HepG2 (cell line): ENCODE results near the gene BBIP1. TPM values are rescaled to one million over a fixed set of nuclear protein-coding genes. Genes with fewer than 3 reads are reported as not detected.

Experiments
- ATAC-seq: fragments of 200-7000 bp; cut with Tn5 transposase; 3 replicates; pipeline ENCODE4 v1.9.1; 2020; ENCODE audit warnings: mild to moderate bottlenecking, moderate library complexity
- BruUV-seq: library from RNA; stranded (reverse); fragments of 400-500 nt; replicated peaks from 2 replicates; lab custom pipeline; 2021; lab: Mats Ljungman, UMichigan
- CTCF ChIA-PET: fragments of 300-600 bp; formaldehyde crosslinking; extraction: SDS; loops from one replicate; lab custom pipeline; 2021; ENCODE audit warnings: low total read pairs, inconsistent platforms, low intra/inter-chr PET ratio; lab: Yijun Ruan, JAX
- POLR2A ChIA-PET: fragments of 350-600 bp; sonication (Branson Sonifier 250); formaldehyde crosslinking; loops from one replicate; lab custom pipeline; 2020; ENCODE audit warnings: antibody characterized with exemption, inconsistent platforms; lab: Yijun Ruan, JAX
- DNase-seq: peaks from one replicate; pipeline ENCODE4 v3.0.0-alpha.2; 2015; ENCODE audit warnings: low spot score
- FAIRE-seq: peaks from 3 replicates; lab custom pipeline; 2011; peaks lifted over from hg19 to GRCh38; lab: Jason Lieb, UNC
- H2AFZ ChIP-seq: one replicate; pipeline ENCODE4 v1.6.1; 2011; ENCODE audit warnings: low read length, inconsistent platforms
- H3K27ac ChIP-seq: fragments of 300-600 bp; 3 replicates; pipeline ENCODE4 v1.8.0; 2011; ENCODE audit warnings: mixed run types, mild to moderate bottlenecking, mixed read lengths, low read length, inconsistent platforms; ENCODE audit not compliant: insufficient read depth; ENCODE audit errors: extremely low read length
- H3K27me3 ChIP-seq, 2 experiments: fragments of 200-600 bp in 1 of 2; 2 replicates in 1 of 2; 3 replicates in 1 of 2; pipeline versions ENCODE4 v1.6.0 to v1.8.0; 2011; ENCODE audit warnings: low read length in 2 of 2, mild to moderate bottlenecking in 2 of 2, moderate library complexity in 2 of 2, inconsistent platforms in 1 of 2; ENCODE audit not compliant: insufficient read depth in 2 of 2, control insufficient read depth in 1 of 2
- H3K36me3 ChIP-seq, 2 experiments: fragments of 200-600 bp in 1 of 2; replicated peaks in 1 of 2; 2 replicates in 1 of 2; 3 replicates in 1 of 2; pipeline versions ENCODE4 v1.5.1 to v1.8.0; 2011; ENCODE audit warnings: low read length in 2 of 2, inconsistent platforms in 1 of 2; ENCODE audit not compliant: insufficient read depth in 2 of 2, control insufficient read depth in 1 of 2
- H3K4me1 ChIP-seq: 2 replicates; pipeline ENCODE4 v1.5.1; 2012; ENCODE audit warnings: low read length, inconsistent platforms; ENCODE audit not compliant: insufficient read depth
- H3K4me2 ChIP-seq: 2 replicates; pipeline ENCODE4 v1.6.0; 2011; ENCODE audit warnings: low read depth, low read length, inconsistent platforms
- H3K4me3 ChIP-seq, 3 experiments: fragments of 200-600 bp in 1 of 3; sonication (generic), shearing (Covaris generic) in 1 of 3; replicated peaks in 1 of 3; 2 replicates each; pipeline ENCODE4 v1.5.1; 2011 to 2016; ENCODE audit warnings: low read length in 3 of 3, inconsistent platforms in 2 of 3, low read depth in 2 of 3, mild to moderate bottlenecking in 2 of 3, control low read depth in 1 of 3, mixed read lengths in 1 of 3; ENCODE audit not compliant: insufficient read depth in 1 of 3
- H3K79me2 ChIP-seq: one replicate; pipeline ENCODE4 v1.6.1; 2011; ENCODE audit warnings: low read length, inconsistent platforms; ENCODE audit not compliant: insufficient read depth
- H3K9ac ChIP-seq: 2 replicates; pipeline ENCODE4 v1.6.0; 2011; ENCODE audit warnings: mild to moderate bottlenecking, low read depth, low read length, inconsistent platforms; ENCODE audit not compliant: insufficient read depth
- H3K9me3 ChIP-seq: 2 replicates; pipeline ENCODE4 v1.5.1; 2012; ENCODE audit warnings: mild to moderate bottlenecking, low read length
- H4K20me1 ChIP-seq: 2 replicates; pipeline ENCODE4 v1.6.0; 2011; ENCODE audit warnings: inconsistent platforms, mild to moderate bottlenecking, low read length, moderate library complexity; ENCODE audit not compliant: insufficient read depth
- ATF1 ChIP-seq: IDR thresholded peaks from 2 replicates; pipeline ENCODE4 v1.6.1; 2016; ENCODE audit warnings: mild to moderate bottlenecking, control low read depth
- CCDC6 ChIP-seq: sonication (generic); formaldehyde crosslinking; IDR thresholded peaks from 2 replicates; pipeline ENCODE4 v1.8.1; 2022; ENCODE audit warnings: mild to moderate bottlenecking, missing genetic modification reagents, moderate library complexity
- CREB1 ChIP-seq, 2 experiments: fragments of 450-650 bp in 1 of 2; IDR thresholded peaks; 2 replicates each; pipeline ENCODE4 v1.6.1; 2016 to 2017; ENCODE audit warnings: control low read depth in 1 of 2, mild to moderate bottlenecking in 1 of 2, missing compliant biosample characterization in 1 of 2, missing genetic modification characterization in 1 of 2
- HNRNPL ChIP-seq: fragments of 200-400 bp; formaldehyde crosslinking; IDR thresholded peaks from 2 replicates; pipeline ENCODE4 v1.6.1; 2017; ENCODE audit warnings: mild to moderate bottlenecking, low read depth, low read length
- NCOR1 ChIP-seq: fragments of 200-600 bp; sonication (generic); IDR thresholded peaks from 2 replicates; pipeline ENCODE4 v1.7.0; 2017; ENCODE audit warnings: antibody characterized with exemption, low read length, borderline replicate concordance
- RBFOX2 ChIP-seq: fragments of 200-400 bp; formaldehyde crosslinking; IDR thresholded peaks from 2 replicates; pipeline ENCODE4 v1.6.1; 2017; ENCODE audit warnings: low read depth, mild to moderate bottlenecking, low read length
- SMC3 ChIP-seq: IDR thresholded peaks from 2 replicates; pipeline ENCODE4 v1.6.1; 2011; ENCODE audit warnings: low read length, improper control_type of control experiment
- SP140L ChIP-seq: sonication (generic); formaldehyde crosslinking; IDR thresholded peaks from 2 replicates; pipeline ENCODE4 v1.4.0; 2020; ENCODE audit warnings: missing genetic modification reagents, borderline replicate concordance
- ZNF326 ChIP-seq: sonication (generic); formaldehyde crosslinking; IDR thresholded peaks from 2 replicates; pipeline ENCODE4 v1.4.0; 2020; ENCODE audit warnings: missing genetic modification reagents, borderline replicate concordance
- ZNF44 ChIP-seq: sonication (generic); formaldehyde crosslinking; IDR thresholded peaks from 2 replicates; pipeline ENCODE4 v1.5.1; 2020; ENCODE audit warnings: mild to moderate bottlenecking, missing genetic modification reagents
- ZNF503 ChIP-seq: sonication (generic); formaldehyde crosslinking; IDR thresholded peaks from 2 replicates; pipeline ENCODE4 v1.4.0; 2020; ENCODE audit warnings: missing genetic modification reagents
- ZNF784 ChIP-seq: sonication (generic); formaldehyde crosslinking; IDR thresholded peaks from 2 replicates; pipeline ENCODE4 v1.5.1; 2020; ENCODE audit warnings: missing genetic modification reagents, mild to moderate bottlenecking, borderline replicate concordance
- whole genome bisulfite sequencing: methylation state at CpG from one replicate; pipeline ENCODE4 v1.1.6; 2017; ENCODE audit warnings: low lambda C conversion rate; 5-methylcytosine and 5-hydroxymethylcytosine counted together
- in situ Hi-C: cut with HindIII; loops from 2 replicates; pipeline ENCODE4 v1.10.0; 2017; ENCODE audit warnings: low pct_unique_long_range_greater_than_20kb; ENCODE audit not compliant: extremely low pct_ligation_motif_present
- intact Hi-C: fragments of 100-400 bp; cut with micrococcal nuclease; formaldehyde crosslinking; loops from one replicate; pipeline ENCODE4 v1.10.0; 2022; ENCODE audit not compliant: unreplicated experiment
- polyA plus RNA-seq, 8 experiments: library from polyadenylated mRNA; depleted of rRNA in 3 of 8; stranded (reverse) in 7 of 8; unstranded in 1 of 8; fragments of >200 nt; fragmentation: Illumina TruSeq in 4 of 8; extraction: Trizol in 4 of 8; gene quantifications; 2 replicates each; pipeline versions ENCODE4 v1.2.1 to v1.2.3, GENCODE V29; 2011 to 2016; ENCODE audit warnings: low read depth in 4 of 8, missing spikeins in 1 of 8, mixed read lengths in 1 of 8; ENCODE audit not compliant: insufficient read depth in 1 of 8
- total RNA-seq, 5 experiments: library from RNA; depleted of rRNA; stranded (reverse); fragments of >200 nt; fragmentation: Illumina TruSeq; extraction: Trizol; gene quantifications; 2 replicates each; pipeline ENCODE4 v1.2.3, GENCODE V29; 2016; ENCODE audit warnings: low read depth in 1 of 5

BBIP1 gene
- total and polyA plus RNA-seq, 2 of the 13 experiments (the other 11 are each of a cell fraction or from before 2014, with no cell fraction given) = 18.3 to 24.1 TPM

GRCh38 chr10:110873951-110874350 is 45.0 kb downstream of the BBIP1 start:
- CTCF ChIA-PET = interaction anchor here (0.6 kb wide), 1 partner anchor 21 kb away, joined by 3 read pairs; no protein-coding TSS in a partner anchor

GRCh38 chr10:110872984-110873923 is 45.7 kb downstream of the BBIP1 start:
- Histone ChIP-seq H3K79me2 (peaks cover 30% of the 10 kb centered on the region), H3K4me2 (peak overlapping the region; percentile 79), H4K20me1 (peaks cover 6% of the 10 kb centered on the region; the same call in 1 of the 2 replicates), H3K9ac (peak overlapping the region; percentile 78), H3K27me3 (no peaks in the 10 kb centered on the region), H3K27ac (peak overlapping the region; percentile 92), H2AFZ (no peak overlapping the region), H3K36me3 (peaks cover 2 to 12% of the 10 kb centered on the region in 2 experiments), H3K4me3 (peak overlapping the region; percentile 72 to 82 (median 76)), H3K9me3 (no peaks in the 10 kb centered on the region), H3K4me1 (peaks cover 40% of the 10 kb centered on the region)
- BruUV-seq = TSS peak; percentile 62
- DNase-seq (no peak), FAIRE-seq (no peak), ATAC-seq (no peak)
- in situ Hi-C loops (no loop called here), intact Hi-C loops (loop anchor here (5.0 kb wide), 3 partner anchors 41 to 126 kb away; no protein-coding TSS in a partner anchor)
- ChIA-PET CTCF (no interaction called here), POLR2A (interaction anchor here (0.8 to 1.9 kb wide), 4 partner anchors 21 to 46 kb away, joined by 3 to 16 read pairs (median 4); partner anchors contain the start of genes BBIP1 and SHOC2)
- whole genome bisulfite sequencing = 9% methylated on average over 16 of the region's 16 CpGs
- TF ChIP-seq NCOR1 (0 out of 2 replicates have a peak, but pooled peaks have one; percentile 3), CREB1 (IDR thresholded peaks at IDR 0.05) (no peak), CREB1 (CRISPR knock-in tag; IDR thresholded peaks at IDR 0.05) (peak; percentile 55), ZNF44 (no peak), SMC3 (no peak), SP140L (CRISPR knock-in tag) (0 out of 2 replicates have a peak, but pooled peaks have one; percentile 22), ATF1 (CRISPR knock-in tag) (peak; percentile 43; the same call in 1 of the 2 replicates), HNRNPL (no peak), CCDC6 (CRISPR knock-in tag) (no peak), ZNF503 (CRISPR knock-in tag) (no peak), ZNF326 (CRISPR knock-in tag) (no peak)

More at GRCh38 chr10:110873951-110874350, 45.0 kb downstream of the BBIP1 start:
- H4K20me1 ChIP-seq = peaks cover 6% of the 10 kb centered on the region; the same call in 1 of the 2 replicates
- ATAC-seq (no peak), DNase-seq (no peak), FAIRE-seq (no peak)
- peaks cover 30% of the 10 kb centered on the region for H3K79me2 ChIP-seq
- in situ Hi-C loops (no loop called here), intact Hi-C loops (loop anchor here (5.0 kb wide), 3 partner anchors 42 to 127 kb away; no protein-coding TSS in a partner anchor)
- peaks cover 2 to 19% of the 10 kb centered on the region in 2 experiments for H3K36me3 ChIP-seq
- peak overlapping the region; percentile 78; the same call in 1 of the 2 replicates for H3K9ac ChIP-seq
- peaks cover 40% of the 10 kb centered on the region for H3K4me1 ChIP-seq
- H3K27me3 ChIP-seq = no peaks in the 10 kb centered on the region
- POLR2A ChIA-PET = interaction anchor here (1.9 kb wide), 1 partner anchor 28 kb away, joined by 16 read pairs; no protein-coding TSS in a partner anchor
- TF ChIP-seq ZNF784 (CRISPR knock-in tag) = no peak
- TF ChIP-seq RBFOX2 = 0 out of 2 replicates have a peak, but pooled peaks have one; percentile 1
- peak overlapping the region; percentile 79 for H3K4me2 ChIP-seq
- no peak overlapping the region for H2AFZ ChIP-seq
- BruUV-seq = no TSS peak
- H3K27ac ChIP-seq = peak overlapping the region; percentile 92
- 58% methylated on average over 2 of the region's 2 CpGs for whole genome bisulfite sequencing
- H3K9me3 ChIP-seq = no peaks in the 10 kb centered on the region
- H3K4me3 ChIP-seq = peak overlapping the region; percentile 72 to 82 (median 76); a peak in 4 of 6 replicates
